ENCODE results near the gene SPEF2.

SPEF2 gene

GRCh38 chr5:35788724-35789123 is 171.1 kb downstream of the SPEF2 start:
- H3K4me3 ChIP-seq (ENCODE audit: low read depth, low read length) = no peak overlapping the region
- TF ChIP-seq CTCF (IDR thresholded peaks at IDR 0.05; ENCODE audit: low read depth, low read length) = no peak

- no peak for TF ChIP-seq CTCF (IDR thresholded peaks at IDR 0.05; ENCODE audit: low read depth, low read length)
- no peak overlapping the region for H3K4me3 ChIP-seq (ENCODE audit: low read depth, low read length)
These were observed 172.2 kb downstream of the SPEF2 start for GRCh38 chr5:35789732-35790456.

- no peak overlapping the region for H3K4me3 ChIP-seq (ENCODE audit: low read depth, low read length)
- TF ChIP-seq CTCF (IDR thresholded peaks at IDR 0.05; ENCODE audit: low read depth, low read length) = no peak
These were observed 172.8 kb downstream of the SPEF2 start for GRCh38 chr5:35790457-35790822.

GRCh38 chr5:35794328-35794619 is 176.6 kb downstream of the SPEF2 start:
- TF ChIP-seq CTCF (IDR thresholded peaks at IDR 0.05; ENCODE audit: low read depth, low read length) = no peak

GRCh38 chr5:35794684-35795375 is 177.2 kb downstream of the SPEF2 start:
- no peak overlapping the region for H3K4me3 ChIP-seq (ENCODE audit: low read depth, low read length)
- no peak for TF ChIP-seq CTCF (IDR thresholded peaks at IDR 0.05; ENCODE audit: low read depth, low read length)

More at GRCh38 chr5:35794328-35794619, 176.6 kb downstream of the SPEF2 start:
- H3K4me3 ChIP-seq (ENCODE audit: low read depth, low read length) = no peak overlapping the region

GRCh38 chr5:35799181-35799580 is 181.5 kb downstream of the SPEF2 start:
- TF ChIP-seq CTCF (IDR thresholded peaks at IDR 0.05; ENCODE audit: low read depth, low read length) = no peak
- no peak overlapping the region for H3K4me3 ChIP-seq (ENCODE audit: low read depth, low read length)

- no peak for TF ChIP-seq CTCF (IDR thresholded peaks at IDR 0.05; ENCODE audit: low read depth, low read length)
- no peak overlapping the region for H3K4me3 ChIP-seq (ENCODE audit: low read depth, low read length)
These were observed 182.1 kb downstream of the SPEF2 start for GRCh38 chr5:35799753-35800152.
